ENCODE results near the gene TTC9C. TPM values are rescaled to one million over a fixed set of nuclear protein-coding genes. Genes with fewer than 3 reads are reported as not detected.

The TTC9C gene
- total and polyA plus RNA-seq, 2 of the 13 experiments (the other 11 are each of a cell fraction or from before 2014, with no cell fraction given): 28.0 to 36.4 TPM

DNA sequence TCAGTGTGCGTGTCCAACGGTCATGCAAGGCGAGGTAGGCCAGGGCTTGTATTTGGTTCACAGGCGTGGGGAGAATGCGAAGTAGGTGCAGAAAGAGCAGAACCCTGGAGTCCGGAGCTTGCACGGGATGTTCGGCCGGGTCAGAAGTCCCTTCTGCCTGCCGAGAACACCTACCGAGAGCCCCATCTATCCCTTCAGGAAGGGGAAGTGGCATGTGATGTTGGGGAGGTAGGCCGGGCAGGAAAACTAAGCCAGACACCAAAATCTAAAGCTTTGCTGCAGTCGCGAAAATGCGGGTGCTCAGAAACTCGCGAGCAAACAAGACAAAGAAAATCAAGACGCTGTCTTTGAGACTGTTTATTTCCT lies 42.5 kb downstream of the TTC9C start (continued):
- TF ChIP-seq, protein P1, sequence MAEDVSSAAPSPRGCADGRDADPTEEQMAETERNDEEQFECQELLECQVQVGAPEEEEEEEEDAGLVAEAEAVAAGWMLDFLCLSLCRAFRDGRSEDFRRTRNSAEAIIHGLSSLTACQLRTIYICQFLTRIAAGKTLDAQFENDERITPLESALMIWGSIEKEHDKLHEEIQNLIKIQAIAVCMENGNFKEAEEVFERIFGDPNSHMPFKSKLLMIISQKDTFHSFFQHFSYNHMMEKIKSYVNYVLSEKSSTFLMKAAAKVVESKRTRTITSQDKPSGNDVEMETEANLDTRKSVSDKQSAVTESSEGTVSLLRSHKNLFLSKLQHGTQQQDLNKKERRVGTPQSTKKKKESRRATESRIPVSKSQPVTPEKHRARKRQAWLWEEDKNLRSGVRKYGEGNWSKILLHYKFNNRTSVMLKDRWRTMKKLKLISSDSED (CRISPR knock-in tag; IDR thresholded peaks at IDR 0.05): no peak
- TF ChIP-seq ARNT2 (CRISPR knock-in tag; IDR thresholded peaks at IDR 0.05; ENCODE audit: low read depth) (0 out of 2 replicates have a peak, but pooled peaks have one; percentile 23), POLR2AphosphoS5 (IDR thresholded peaks at IDR 0.05; ENCODE audit: low read depth, low read length) (peak; percentile 5; the same call in 1 of the 2 replicates), ZFP82 (CRISPR knock-in tag; IDR thresholded peaks at IDR 0.05; ENCODE audit: borderline replicate concordance) (no peak), ZNF446 (CRISPR knock-in tag; IDR thresholded peaks at IDR 0.05) (peak; percentile 28; the same call in 1 of the 2 replicates), ZNF678 (CRISPR knock-in tag; IDR thresholded peaks at IDR 0.05) (no peak), ZSCAN31 (CRISPR knock-in tag; IDR thresholded peaks at IDR 0.05; ENCODE audit: low read depth) (no peak), MIER3 (CRISPR knock-in tag; IDR thresholded peaks at IDR 0.05; ENCODE audit: borderline replicate concordance) (peak; percentile 13; the same call in 1 of the 2 replicates), IKZF1 (IDR thresholded peaks at IDR 0.05) (no peak), TSC22D2 (CRISPR knock-in tag; IDR thresholded peaks at IDR 0.05; ENCODE audit: borderline replicate concordance) (no peak), HNF4A (CRISPR knock-in tag; IDR thresholded peaks at IDR 0.05) (peak; percentile 17; the same call in 1 of the 2 replicates), ZSCAN21 (CRISPR knock-in tag; IDR thresholded peaks at IDR 0.05; ENCODE audit: borderline replicate concordance) (peak; percentile 44; the same call in 1 of the 2 replicates), AGO2 (optimal IDR thresholded peaks at IDR 0.05; ENCODE audit: low read depth, low read length) (peak; percentile 4)
- TF ChIP-seq, protein P2, sequence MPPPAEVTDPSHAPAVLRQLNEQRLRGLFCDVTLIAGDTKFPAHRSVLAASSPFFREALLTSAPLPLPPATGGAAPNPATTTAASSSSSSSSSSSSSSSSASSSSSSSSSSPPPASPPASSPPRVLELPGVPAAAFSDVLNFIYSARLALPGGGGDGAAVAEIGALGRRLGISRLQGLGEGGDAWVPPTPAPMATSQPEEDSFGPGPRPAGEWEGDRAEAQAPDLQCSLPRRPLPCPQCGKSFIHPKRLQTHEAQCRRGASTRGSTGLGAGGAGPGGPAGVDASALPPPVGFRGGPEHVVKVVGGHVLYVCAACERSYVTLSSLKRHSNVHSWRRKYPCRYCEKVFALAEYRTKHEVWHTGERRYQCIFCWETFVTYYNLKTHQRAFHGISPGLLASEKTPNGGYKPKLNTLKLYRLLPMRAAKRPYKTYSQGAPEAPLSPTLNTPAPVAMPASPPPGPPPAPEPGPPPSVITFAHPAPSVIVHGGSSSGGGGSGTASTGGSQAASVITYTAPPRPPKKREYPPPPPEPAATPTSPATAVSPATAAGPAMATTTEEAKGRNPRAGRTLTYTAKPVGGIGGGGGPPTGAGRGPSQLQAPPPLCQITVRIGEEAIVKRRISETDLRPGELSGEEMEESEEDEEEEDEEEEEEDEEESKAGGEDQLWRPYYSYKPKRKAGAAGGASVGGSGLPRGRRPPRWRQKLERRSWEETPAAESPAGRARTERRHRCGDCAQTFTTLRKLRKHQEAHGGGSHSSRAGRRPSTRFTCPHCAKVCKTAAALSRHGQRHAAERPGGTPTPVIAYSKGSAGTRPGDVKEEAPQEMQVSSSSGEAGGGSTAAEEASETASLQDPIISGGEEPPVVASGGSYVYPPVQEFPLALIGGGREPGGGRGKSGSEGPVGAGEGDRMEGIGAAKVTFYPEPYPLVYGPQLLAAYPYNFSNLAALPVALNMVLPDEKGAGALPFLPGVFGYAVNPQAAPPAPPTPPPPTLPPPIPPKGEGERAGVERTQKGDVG (CRISPR knock-in tag; IDR thresholded peaks at IDR 0.05; ENCODE audit: borderline replicate concordance): no peak
- TF ChIP-seq, protein P3, sequence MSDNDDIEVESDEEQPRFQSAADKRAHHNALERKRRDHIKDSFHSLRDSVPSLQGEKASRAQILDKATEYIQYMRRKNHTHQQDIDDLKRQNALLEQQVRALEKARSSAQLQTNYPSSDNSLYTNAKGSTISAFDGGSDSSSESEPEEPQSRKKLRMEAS (IDR thresholded peaks at IDR 0.05): peak; percentile 35; the same call in 1 of the 2 replicates
- TF ChIP-seq, protein P4, sequence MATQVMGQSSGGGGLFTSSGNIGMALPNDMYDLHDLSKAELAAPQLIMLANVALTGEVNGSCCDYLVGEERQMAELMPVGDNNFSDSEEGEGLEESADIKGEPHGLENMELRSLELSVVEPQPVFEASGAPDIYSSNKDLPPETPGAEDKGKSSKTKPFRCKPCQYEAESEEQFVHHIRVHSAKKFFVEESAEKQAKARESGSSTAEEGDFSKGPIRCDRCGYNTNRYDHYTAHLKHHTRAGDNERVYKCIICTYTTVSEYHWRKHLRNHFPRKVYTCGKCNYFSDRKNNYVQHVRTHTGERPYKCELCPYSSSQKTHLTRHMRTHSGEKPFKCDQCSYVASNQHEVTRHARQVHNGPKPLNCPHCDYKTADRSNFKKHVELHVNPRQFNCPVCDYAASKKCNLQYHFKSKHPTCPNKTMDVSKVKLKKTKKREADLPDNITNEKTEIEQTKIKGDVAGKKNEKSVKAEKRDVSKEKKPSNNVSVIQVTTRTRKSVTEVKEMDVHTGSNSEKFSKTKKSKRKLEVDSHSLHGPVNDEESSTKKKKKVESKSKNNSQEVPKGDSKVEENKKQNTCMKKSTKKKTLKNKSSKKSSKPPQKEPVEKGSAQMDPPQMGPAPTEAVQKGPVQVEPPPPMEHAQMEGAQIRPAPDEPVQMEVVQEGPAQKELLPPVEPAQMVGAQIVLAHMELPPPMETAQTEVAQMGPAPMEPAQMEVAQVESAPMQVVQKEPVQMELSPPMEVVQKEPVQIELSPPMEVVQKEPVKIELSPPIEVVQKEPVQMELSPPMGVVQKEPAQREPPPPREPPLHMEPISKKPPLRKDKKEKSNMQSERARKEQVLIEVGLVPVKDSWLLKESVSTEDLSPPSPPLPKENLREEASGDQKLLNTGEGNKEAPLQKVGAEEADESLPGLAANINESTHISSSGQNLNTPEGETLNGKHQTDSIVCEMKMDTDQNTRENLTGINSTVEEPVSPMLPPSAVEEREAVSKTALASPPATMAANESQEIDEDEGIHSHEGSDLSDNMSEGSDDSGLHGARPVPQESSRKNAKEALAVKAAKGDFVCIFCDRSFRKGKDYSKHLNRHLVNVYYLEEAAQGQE (IDR thresholded peaks at IDR 0.05; ENCODE audit: borderline replicate concordance in 1 of 2, low read depth in 1 of 2, low read length in 2 of 2): no peak
- TF ChIP-seq, protein P5, sequence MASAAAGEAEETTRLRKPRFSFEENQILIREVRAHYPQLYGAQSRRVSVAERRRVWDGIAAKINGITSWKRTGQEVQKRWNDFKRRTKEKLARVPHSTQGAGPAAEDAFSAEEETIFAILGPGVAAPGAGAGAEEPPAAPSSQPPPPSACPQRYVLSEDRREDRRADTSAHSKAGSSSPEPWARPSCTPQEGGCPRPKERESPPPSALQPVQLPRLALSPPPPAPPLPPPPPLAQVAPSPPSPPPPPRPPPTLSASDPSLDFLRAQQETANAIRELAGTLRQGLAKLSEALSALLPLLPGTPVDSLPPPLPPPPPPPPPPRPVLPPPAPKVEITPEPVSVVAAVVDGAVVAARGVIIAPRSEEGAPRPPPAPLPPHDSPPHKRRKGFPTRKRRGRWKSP (CRISPR knock-in tag; IDR thresholded peaks at IDR 0.05): 0 out of 2 replicates have a peak, but pooled peaks have one; percentile 40
- TF ChIP-seq, protein P6, sequence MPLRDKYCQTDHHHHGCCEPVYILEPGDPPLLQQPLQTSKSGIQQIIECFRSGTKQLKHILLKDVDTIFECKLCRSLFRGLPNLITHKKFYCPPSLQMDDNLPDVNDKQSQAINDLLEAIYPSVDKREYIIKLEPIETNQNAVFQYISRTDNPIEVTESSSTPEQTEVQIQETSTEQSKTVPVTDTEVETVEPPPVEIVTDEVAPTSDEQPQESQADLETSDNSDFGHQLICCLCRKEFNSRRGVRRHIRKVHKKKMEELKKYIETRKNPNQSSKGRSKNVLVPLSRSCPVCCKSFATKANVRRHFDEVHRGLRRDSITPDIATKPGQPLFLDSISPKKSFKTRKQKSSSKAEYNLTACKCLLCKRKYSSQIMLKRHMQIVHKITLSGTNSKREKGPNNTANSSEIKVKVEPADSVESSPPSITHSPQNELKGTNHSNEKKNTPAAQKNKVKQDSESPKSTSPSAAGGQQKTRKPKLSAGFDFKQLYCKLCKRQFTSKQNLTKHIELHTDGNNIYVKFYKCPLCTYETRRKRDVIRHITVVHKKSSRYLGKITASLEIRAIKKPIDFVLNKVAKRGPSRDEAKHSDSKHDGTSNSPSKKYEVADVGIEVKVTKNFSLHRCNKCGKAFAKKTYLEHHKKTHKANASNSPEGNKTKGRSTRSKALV (CRISPR knock-in tag; IDR thresholded peaks at IDR 0.05): peak; percentile 64; the same call in 1 of the 2 replicates
